H9 (cell line): ENCODE measurements around the gene ERF. TPM values are rescaled to one million over a fixed set of nuclear protein-coding genes. Genes with fewer than 3 reads are reported as not detected.

Experiments used
- DNase-seq: peaks from one replicate; pipeline ENCODE4 v3.0.0-alpha.2; 2017
- H2AFZ ChIP-seq: one replicate; pipeline ENCODE4 v1.6.1; 2013; ENCODE audit warnings: mild to moderate bottlenecking, low read length, control low read depth, moderate library complexity
- H2AK5ac ChIP-seq: 2 replicates; pipeline ENCODE4 v1.6.1; 2013; ENCODE audit warnings: low read length, control low read depth, mixed read lengths; ENCODE audit not compliant: insufficient read length
- H2BK120ac ChIP-seq: one replicate; pipeline ENCODE4 v1.6.1; 2013; ENCODE audit warnings: low read depth, mild to moderate bottlenecking, low read length, control low read depth, inconsistent platforms; ENCODE audit not compliant: poor library complexity, severe bottlenecking
- H2BK12ac ChIP-seq: 2 replicates; pipeline ENCODE4 v1.6.1; 2013; ENCODE audit warnings: low read length, control low read depth, mixed read lengths, low read depth; ENCODE audit not compliant: insufficient read length
- H2BK15ac ChIP-seq: 2 replicates; pipeline ENCODE4 v1.6.1; 2013; ENCODE audit warnings: low read depth, low read length, control low read depth
- H2BK20ac ChIP-seq: one replicate; pipeline ENCODE4 v1.6.1; 2013; ENCODE audit warnings: low read depth, mild to moderate bottlenecking, low read length, control low read depth, inconsistent platforms; ENCODE audit not compliant: poor library complexity, severe bottlenecking
- H2BK5ac ChIP-seq: 2 replicates; pipeline ENCODE4 v1.6.1; 2013; ENCODE audit warnings: low read length, control low read depth, mixed read lengths; ENCODE audit not compliant: insufficient read length
- H3K14ac ChIP-seq: 2 replicates; pipeline ENCODE4 v1.6.1; 2013; ENCODE audit warnings: low read length, control low read depth; ENCODE audit not compliant: insufficient read depth
- H3K18ac ChIP-seq: 2 replicates; pipeline ENCODE4 v1.6.1; 2013; ENCODE audit warnings: low read depth, mild to moderate bottlenecking, mixed read lengths, low read length, control low read depth; ENCODE audit not compliant: insufficient read length
- H3K23ac ChIP-seq: 2 replicates; pipeline ENCODE4 v1.6.1; 2013; ENCODE audit warnings: low read length, control low read depth, mixed read lengths, low read depth; ENCODE audit not compliant: insufficient read length
- H3K23me2 ChIP-seq: 2 replicates; pipeline ENCODE4 v1.6.1; 2013; ENCODE audit warnings: low read depth, mild to moderate bottlenecking, mixed read lengths, low read length, control low read depth; ENCODE audit not compliant: insufficient read length, poor library complexity, severe bottlenecking
- H3K27ac ChIP-seq: 2 replicates; pipeline ENCODE4 v1.5.1; 2013; ENCODE audit warnings: low read length, control low read depth, mixed read lengths, low read depth; ENCODE audit not compliant: insufficient read length
- H3K27me3 ChIP-seq: 2 replicates; pipeline ENCODE4 v1.6.1; 2013; ENCODE audit warnings: low read length, control low read depth, inconsistent platforms; ENCODE audit not compliant: insufficient read depth
- H3K4ac ChIP-seq: 2 replicates; pipeline ENCODE4 v1.6.1; 2013; ENCODE audit warnings: low read depth, mild to moderate bottlenecking, control low read depth, inconsistent platforms, low read length, moderate library complexity
- H3K4me1 ChIP-seq: 2 replicates; pipeline ENCODE4 v1.6.1; 2013; ENCODE audit warnings: low read length, control low read depth, inconsistent platforms; ENCODE audit not compliant: insufficient read depth
- H3K4me2 ChIP-seq: 2 replicates; pipeline ENCODE4 v1.6.1; 2013; ENCODE audit warnings: low read length, control low read depth, mixed read lengths; ENCODE audit not compliant: insufficient read length, insufficient read depth
- H3K56ac ChIP-seq: 2 replicates; pipeline ENCODE4 v1.6.1; 2013; ENCODE audit warnings: low read depth, mild to moderate bottlenecking, mixed read lengths, low read length, control low read depth; ENCODE audit not compliant: insufficient read length
- H3K79me1 ChIP-seq: 2 replicates; pipeline ENCODE4 v1.6.1; 2013; ENCODE audit warnings: low read depth, mild to moderate bottlenecking, moderate library complexity, low read length, control low read depth, inconsistent platforms; ENCODE audit not compliant: insufficient read depth, poor library complexity, severe bottlenecking
- H3K79me2 ChIP-seq: 2 replicates; pipeline ENCODE4 v1.6.1; 2013; ENCODE audit warnings: low read length, control low read depth, inconsistent platforms; ENCODE audit not compliant: insufficient read depth
- H3K9ac ChIP-seq: 2 replicates; pipeline ENCODE4 v1.6.1; 2013; ENCODE audit warnings: low read length, control low read depth, mixed read lengths; ENCODE audit not compliant: insufficient read length; ENCODE audit errors: extremely low read depth
- H3K9me3 ChIP-seq: one replicate; pipeline ENCODE4 v1.6.1; 2013; ENCODE audit warnings: low read depth, low read length, inconsistent platforms; ENCODE audit not compliant: control insufficient read depth
- H3T11ph ChIP-seq: one replicate; pipeline ENCODE4 v1.6.1; 2013; ENCODE audit warnings: mild to moderate bottlenecking, low read length, control low read depth, inconsistent platforms
- H4K20me1 ChIP-seq: one replicate; pipeline ENCODE4 v1.6.1; 2013; ENCODE audit not compliant: control insufficient read depth, insufficient read length, insufficient read depth
- H4K5ac ChIP-seq: 2 replicates; pipeline ENCODE4 v1.6.1; 2013; ENCODE audit warnings: low read depth, mild to moderate bottlenecking, mixed read lengths, low read length, control low read depth; ENCODE audit not compliant: insufficient read length
- H4K8ac ChIP-seq: replicated peaks from 2 replicates; pipeline ENCODE4 v1.6.1; 2013; ENCODE audit warnings: low read length, control low read depth, mixed read lengths, low read depth; ENCODE audit not compliant: insufficient read length
- H4K91ac ChIP-seq: 2 replicates; pipeline ENCODE4 v1.6.1; 2013; ENCODE audit warnings: low read depth, mild to moderate bottlenecking, moderate library complexity, mixed read lengths, low read length, control low read depth; ENCODE audit not compliant: insufficient read length
- H3K27ac Mint-ChIP-seq, 3 experiments: 2 replicates in 2 of 3; 3 replicates in 1 of 3; pipeline ENCODE4 v1.8.0; 2020 to 2021; ENCODE audit warnings: mixed read lengths in 3 of 3, mild to moderate bottlenecking in 1 of 3, moderate library complexity in 1 of 3
- H3K27me3 Mint-ChIP-seq: 2 replicates; pipeline ENCODE4 v1.8.0; 2021; ENCODE audit warnings: low read depth, mild to moderate bottlenecking, moderate library complexity, mixed read lengths
- H3K36me3 Mint-ChIP-seq, 3 experiments: 2 replicates in 2 of 3; 3 replicates in 1 of 3; pipeline ENCODE4 v1.8.0; 2020 to 2021; ENCODE audit warnings: low read depth in 3 of 3, mixed read lengths in 3 of 3; ENCODE audit not compliant: insufficient read depth in 1 of 3
- H3K4me1 Mint-ChIP-seq, 2 experiments: 2 replicates each; pipeline ENCODE4 v1.8.0; 2020; ENCODE audit warnings: mixed read lengths in 2 of 2
- H3K4me3 Mint-ChIP-seq, 2 experiments: 2 replicates in 1 of 2; 3 replicates in 1 of 2; pipeline ENCODE4 v1.8.0; 2020 to 2021; ENCODE audit warnings: mild to moderate bottlenecking in 2 of 2, mixed read lengths in 2 of 2, moderate library complexity in 1 of 2
- H3K9me3 Mint-ChIP-seq, 2 experiments: 2 replicates in 1 of 2; 3 replicates in 1 of 2; pipeline ENCODE4 v1.8.0; 2020; ENCODE audit warnings: mild to moderate bottlenecking in 2 of 2, mixed read lengths in 2 of 2, moderate library complexity in 1 of 2
- WGBS: extraction: QIAGEN DNeasy Blood & Tissue Kit; methylation state at CpG from one replicate; pipeline ENCODE4 v1.1.7; 2013; ENCODE audit warnings: missing lambda C conversion rate, low lambda C conversion rate, mixed read lengths; ENCODE audit not compliant: insufficient read length; ENCODE audit errors: extremely low coverage; 5-methylcytosine and 5-hydroxymethylcytosine counted together
- total RNA-seq: library from RNA; stranded (reverse); gene quantifications from 2 replicates; pipeline ENCODE4 v1.2.1, GENCODE V29; 2021
- TF ChIP-seq, protein P1 (sequence below): fragments of 200-600 bp; sonication (generic); conservative IDR thresholded peaks from 3 replicates; pipeline ENCODE4 v1.8.0; 2021; ENCODE audit warnings: antibody characterized with exemption, mild to moderate bottlenecking

ERF gene
- total RNA-seq, 1 experiment from 2014 or later, result 126 TPM

DNA sequence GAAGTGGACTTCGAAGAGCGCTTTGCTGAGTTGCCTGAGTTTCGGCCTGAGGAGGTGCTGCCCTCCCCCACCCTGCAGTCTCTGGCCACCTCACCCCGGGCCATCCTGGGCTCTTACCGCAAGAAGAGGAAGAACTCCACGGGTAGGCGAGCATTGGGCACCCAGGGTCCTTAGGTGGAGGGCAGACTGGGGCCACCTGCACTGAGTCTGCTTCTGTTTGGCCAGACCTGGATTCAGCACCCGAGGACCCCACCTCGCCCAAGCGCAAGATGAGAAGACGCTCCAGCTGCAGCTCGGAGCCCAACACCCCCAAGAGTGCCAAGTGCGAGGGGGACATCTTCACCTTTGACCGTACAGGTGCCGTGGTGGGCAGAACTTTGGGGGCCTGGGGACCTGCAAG is 39.0 kb upstream of the ERF start:
- WGBS, result no CpG with 5 or more reads among the region's 15 CpGs
- no peak overlapping the region for H3K56ac ChIP-seq
- H4K20me1 ChIP-seq, result no peaks in the 10 kb centered on the region
- no peak overlapping the region for H3K4me2 ChIP-seq
- H3K23me2 ChIP-seq, result peaks cover 3% of the 10 kb centered on the region
- no peak overlapping the region for H3K27ac ChIP-seq
- H3K14ac ChIP-seq, result no peak overlapping the region
- no peak overlapping the region for H3K9ac ChIP-seq
- H2BK15ac ChIP-seq, result no peak overlapping the region
- H3K27me3 ChIP-seq, result no peaks in the 10 kb centered on the region
- H2BK120ac ChIP-seq, result no peak overlapping the region
- no peaks in the 10 kb centered on the region for H3K4me1 ChIP-seq
- no peak for DNase-seq
- H3K27me3 Mint-ChIP-seq, result no peaks in the 10 kb centered on the region
- H3K27ac Mint-ChIP-seq, result peak overlapping the region in 1 of 3 experiments; percentile 91; a peak in 1 of 7 replicates
- H3K79me1 ChIP-seq, result no peaks in the 10 kb centered on the region
- H4K91ac ChIP-seq, result no peak overlapping the region
- no peak overlapping the region for H4K5ac ChIP-seq
- no peak overlapping the region for H3K4me3 Mint-ChIP-seq
- no peak overlapping the region for H2BK12ac ChIP-seq
- no peak overlapping the region for H3T11ph ChIP-seq
- H3K4ac ChIP-seq, result no peak overlapping the region
- no peak overlapping the region for H2BK20ac ChIP-seq
- no peak overlapping the region for H3K23ac ChIP-seq
- H3K18ac ChIP-seq, result no peak overlapping the region
- no peak overlapping the region for H2BK5ac ChIP-seq
- no peaks in the 10 kb centered on the region for H3K79me2 ChIP-seq
- H2AFZ ChIP-seq, result no peak overlapping the region
- no peaks in the 10 kb centered on the region for H3K9me3 ChIP-seq
- H3K4me1 Mint-ChIP-seq, result peaks cover 3 to 39% of the 10 kb centered on the region in 2 experiments
- TF ChIP-seq, protein P1, sequence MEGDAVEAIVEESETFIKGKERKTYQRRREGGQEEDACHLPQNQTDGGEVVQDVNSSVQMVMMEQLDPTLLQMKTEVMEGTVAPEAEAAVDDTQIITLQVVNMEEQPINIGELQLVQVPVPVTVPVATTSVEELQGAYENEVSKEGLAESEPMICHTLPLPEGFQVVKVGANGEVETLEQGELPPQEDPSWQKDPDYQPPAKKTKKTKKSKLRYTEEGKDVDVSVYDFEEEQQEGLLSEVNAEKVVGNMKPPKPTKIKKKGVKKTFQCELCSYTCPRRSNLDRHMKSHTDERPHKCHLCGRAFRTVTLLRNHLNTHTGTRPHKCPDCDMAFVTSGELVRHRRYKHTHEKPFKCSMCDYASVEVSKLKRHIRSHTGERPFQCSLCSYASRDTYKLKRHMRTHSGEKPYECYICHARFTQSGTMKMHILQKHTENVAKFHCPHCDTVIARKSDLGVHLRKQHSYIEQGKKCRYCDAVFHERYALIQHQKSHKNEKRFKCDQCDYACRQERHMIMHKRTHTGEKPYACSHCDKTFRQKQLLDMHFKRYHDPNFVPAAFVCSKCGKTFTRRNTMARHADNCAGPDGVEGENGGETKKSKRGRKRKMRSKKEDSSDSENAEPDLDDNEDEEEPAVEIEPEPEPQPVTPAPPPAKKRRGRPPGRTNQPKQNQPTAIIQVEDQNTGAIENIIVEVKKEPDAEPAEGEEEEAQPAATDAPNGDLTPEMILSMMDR, result no peak
- H2AK5ac ChIP-seq, result no peak overlapping the region
- H3K9me3 Mint-ChIP-seq, result no peaks in the 10 kb centered on the region
- H3K36me3 Mint-ChIP-seq, result peaks cover 13 to 63% (median 46%) of the 10 kb centered on the region in 3 experiments; a peak in 6 of 7 replicates
- no peak overlapping the region for H4K8ac ChIP-seq
